HepG2 (cell line): ENCODE measurements around the gene TMTC4. TPM values are rescaled to one million over a fixed set of nuclear protein-coding genes. Genes with fewer than 3 reads are reported as not detected.

ENCODE experiments used
- ATAC-seq: fragments of 200-7000 bp; cut with Tn5 transposase; 3 replicates; pipeline ENCODE4 v1.9.1; 2020; ENCODE audit warnings: mild to moderate bottlenecking, moderate library complexity
- BruUV-seq: library from RNA; stranded (reverse); fragments of 400-500 nt; replicated peaks from 2 replicates; lab custom pipeline; 2021; lab: Mats Ljungman, UMichigan
- CTCF ChIA-PET: fragments of 300-600 bp; formaldehyde crosslinking; extraction: SDS; loops from one replicate; lab custom pipeline; 2021; ENCODE audit warnings: low total read pairs, inconsistent platforms, low intra/inter-chr PET ratio; lab: Yijun Ruan, JAX
- POLR2A ChIA-PET: fragments of 350-600 bp; sonication (Branson Sonifier 250); formaldehyde crosslinking; loops from one replicate; lab custom pipeline; 2020; ENCODE audit warnings: antibody characterized with exemption, inconsistent platforms; lab: Yijun Ruan, JAX
- DNase-seq: peaks from one replicate; pipeline ENCODE4 v3.0.0-alpha.2; 2015; ENCODE audit warnings: low spot score
- FAIRE-seq: peaks from 3 replicates; lab custom pipeline; 2011; peaks lifted over from hg19 to GRCh38; lab: Jason Lieb, UNC
- H2AFZ ChIP-seq: one replicate; pipeline ENCODE4 v1.6.1; 2011; ENCODE audit warnings: low read length, inconsistent platforms
- H3K27ac ChIP-seq: fragments of 300-600 bp; 3 replicates; pipeline ENCODE4 v1.8.0; 2011; ENCODE audit warnings: mixed run types, mild to moderate bottlenecking, mixed read lengths, low read length, inconsistent platforms; ENCODE audit not compliant: insufficient read depth; ENCODE audit errors: extremely low read length
- H3K27me3 ChIP-seq, 2 experiments: fragments of 200-600 bp in 1 of 2; 2 replicates in 1 of 2; 3 replicates in 1 of 2; pipeline versions ENCODE4 v1.6.0 to v1.8.0; 2011; ENCODE audit warnings: low read length in 2 of 2, mild to moderate bottlenecking in 2 of 2, moderate library complexity in 2 of 2, inconsistent platforms in 1 of 2; ENCODE audit not compliant: insufficient read depth in 2 of 2, control insufficient read depth in 1 of 2
- H3K36me3 ChIP-seq, 2 experiments: fragments of 200-600 bp in 1 of 2; replicated peaks in 1 of 2; 2 replicates in 1 of 2; 3 replicates in 1 of 2; pipeline versions ENCODE4 v1.5.1 to v1.8.0; 2011; ENCODE audit warnings: low read length in 2 of 2, inconsistent platforms in 1 of 2; ENCODE audit not compliant: insufficient read depth in 2 of 2, control insufficient read depth in 1 of 2
- H3K4me1 ChIP-seq: 2 replicates; pipeline ENCODE4 v1.5.1; 2012; ENCODE audit warnings: low read length, inconsistent platforms; ENCODE audit not compliant: insufficient read depth
- H3K4me2 ChIP-seq: 2 replicates; pipeline ENCODE4 v1.6.0; 2011; ENCODE audit warnings: low read depth, low read length, inconsistent platforms
- H3K4me3 ChIP-seq, 3 experiments: fragments of 200-600 bp in 1 of 3; sonication (generic), shearing (Covaris generic) in 1 of 3; replicated peaks in 1 of 3; 2 replicates each; pipeline ENCODE4 v1.5.1; 2011 to 2016; ENCODE audit warnings: low read length in 3 of 3, inconsistent platforms in 2 of 3, low read depth in 2 of 3, mild to moderate bottlenecking in 2 of 3, control low read depth in 1 of 3, mixed read lengths in 1 of 3; ENCODE audit not compliant: insufficient read depth in 1 of 3
- H3K79me2 ChIP-seq: one replicate; pipeline ENCODE4 v1.6.1; 2011; ENCODE audit warnings: low read length, inconsistent platforms; ENCODE audit not compliant: insufficient read depth
- H3K9ac ChIP-seq: 2 replicates; pipeline ENCODE4 v1.6.0; 2011; ENCODE audit warnings: mild to moderate bottlenecking, low read depth, low read length, inconsistent platforms; ENCODE audit not compliant: insufficient read depth
- H3K9me3 ChIP-seq: 2 replicates; pipeline ENCODE4 v1.5.1; 2012; ENCODE audit warnings: mild to moderate bottlenecking, low read length
- H4K20me1 ChIP-seq: 2 replicates; pipeline ENCODE4 v1.6.0; 2011; ENCODE audit warnings: inconsistent platforms, mild to moderate bottlenecking, low read length, moderate library complexity; ENCODE audit not compliant: insufficient read depth
- ELF3 ChIP-seq: IDR thresholded peaks from 2 replicates; pipeline ENCODE4 v1.6.1; 2016; ENCODE audit warnings: missing genetic modification reagents, missing compliant biosample characterization
- FLYWCH1 ChIP-seq: sonication (generic); formaldehyde crosslinking; IDR thresholded peaks from 2 replicates; pipeline ENCODE4 v1.8.1; 2023; ENCODE audit warnings: mild to moderate bottlenecking, missing genetic modification reagents
- MLX ChIP-seq: IDR thresholded peaks from 2 replicates; pipeline ENCODE4 v1.6.1; 2016
- ZC3H4 ChIP-seq: sonication (generic); formaldehyde crosslinking; IDR thresholded peaks from 2 replicates; pipeline ENCODE4 v1.4.0; 2020; ENCODE audit warnings: missing genetic modification reagents, borderline replicate concordance
- ZFP36 ChIP-seq: fragments of 150-350 bp; IDR thresholded peaks from 2 replicates; pipeline ENCODE4 v1.6.1; 2018; ENCODE audit warnings: borderline replicate concordance, low read length, low read depth; ENCODE audit not compliant: partially characterized antibody
- ZNF160 ChIP-seq: sonication (generic); formaldehyde crosslinking; IDR thresholded peaks from 2 replicates; pipeline ENCODE4 v1.8.0; 2022; ENCODE audit warnings: mild to moderate bottlenecking, inconsistent platforms, missing genetic modification reagents
- WGBS: methylation state at CpG from one replicate; pipeline ENCODE4 v1.1.6; 2017; ENCODE audit warnings: low lambda C conversion rate; 5-methylcytosine and 5-hydroxymethylcytosine counted together
- in situ Hi-C: cut with HindIII; loops from 2 replicates; pipeline ENCODE4 v1.10.0; 2017; ENCODE audit warnings: low pct_unique_long_range_greater_than_20kb; ENCODE audit not compliant: extremely low pct_ligation_motif_present
- intact Hi-C: fragments of 100-400 bp; cut with micrococcal nuclease; formaldehyde crosslinking; loops from one replicate; pipeline ENCODE4 v1.10.0; 2022; ENCODE audit not compliant: unreplicated experiment
- polyA plus RNA-seq, 8 experiments: library from polyadenylated mRNA; depleted of rRNA in 3 of 8; stranded (reverse) in 7 of 8; unstranded in 1 of 8; fragments of >200 nt; fragmentation: Illumina TruSeq in 4 of 8; extraction: Trizol in 4 of 8; gene quantifications; 2 replicates each; pipeline versions ENCODE4 v1.2.1 to v1.2.3, GENCODE V29; 2011 to 2016; ENCODE audit warnings: low read depth in 4 of 8, missing spikeins in 1 of 8, mixed read lengths in 1 of 8; ENCODE audit not compliant: insufficient read depth in 1 of 8
- total RNA-seq, 5 experiments: library from RNA; depleted of rRNA; stranded (reverse); fragments of >200 nt; fragmentation: Illumina TruSeq; extraction: Trizol; gene quantifications; 2 replicates each; pipeline ENCODE4 v1.2.3, GENCODE V29; 2016; ENCODE audit warnings: low read depth in 1 of 5
- TF ChIP-seq, protein P1 (sequence below): sonication (generic); formaldehyde crosslinking; IDR thresholded peaks from 2 replicates; pipeline ENCODE4 v1.8.1; 2023; ENCODE audit warnings: mild to moderate bottlenecking, missing genetic modification reagents

TMTC4 gene
- total and polyA plus RNA-seq, 2 of the 13 experiments (the other 11 are each of a cell fraction or from before 2014, with no cell fraction given): 16.0 to 22.6 TPM

DNA sequence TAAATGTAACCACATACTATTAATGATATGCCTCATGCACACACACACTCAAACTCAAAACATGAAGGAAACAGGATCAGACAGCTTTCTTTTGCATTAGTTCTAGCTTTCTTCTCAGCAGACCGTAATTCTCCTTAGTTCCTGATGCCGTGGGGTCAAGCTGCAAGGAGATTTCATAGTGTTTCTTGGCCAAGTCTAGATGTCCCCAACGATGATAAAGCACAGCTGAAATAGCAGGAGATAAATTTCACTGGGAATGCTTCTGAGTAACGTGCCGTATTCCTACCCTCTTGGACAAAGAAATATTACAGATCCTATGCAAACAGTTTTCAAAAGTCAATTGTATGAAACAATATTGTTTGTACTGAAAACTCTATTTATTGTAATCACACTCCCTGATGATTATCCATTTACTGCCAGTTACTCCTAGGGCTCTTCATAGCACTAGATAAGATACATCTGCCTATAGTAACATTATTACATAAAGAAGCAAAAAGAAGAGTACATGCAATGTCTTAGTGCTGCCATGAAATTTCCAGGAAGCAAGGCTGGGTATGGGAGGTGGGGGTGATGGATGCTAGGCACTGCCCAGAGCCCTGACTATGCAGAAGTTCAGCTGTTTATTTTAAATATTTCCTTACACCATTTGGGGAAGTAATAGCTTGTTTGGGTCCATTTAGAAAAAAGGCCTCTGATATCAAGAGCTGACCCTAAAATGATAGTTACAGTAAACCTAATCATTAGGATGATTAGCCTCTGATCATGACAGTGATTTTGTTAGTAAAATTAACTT is 69.5 kb downstream of the TMTC4 start:
- ChIA-PET CTCF (no interaction called here), POLR2A (no interaction called here)
- no peaks in the 10 kb centered on the region for H3K27me3 ChIP-seq
- no peaks in the 10 kb centered on the region for H3K9me3 ChIP-seq
- 91% methylated on average over 5 of the region's 5 CpGs for WGBS
- no peak overlapping the region for H3K9ac ChIP-seq
- no peak overlapping the region for H3K4me2 ChIP-seq
- no peaks in the 10 kb centered on the region for H3K4me1 ChIP-seq
- ATAC-seq: no peak
- no peak overlapping the region for H3K4me3 ChIP-seq
- FAIRE-seq: no peak
- no TSS peak for BruUV-seq
- DNase-seq: no peak
- H3K27ac ChIP-seq: no peak overlapping the region
- H4K20me1 ChIP-seq: no peaks in the 10 kb centered on the region
- intact Hi-C loops: no loop called here
- peaks cover 5 to 7% of the 10 kb centered on the region in 2 experiments; a peak in 3 of 5 replicates for H3K36me3 ChIP-seq
- TF ChIP-seq ZC3H4 (CRISPR knock-in tag): no peak
- TF ChIP-seq, protein P1, sequence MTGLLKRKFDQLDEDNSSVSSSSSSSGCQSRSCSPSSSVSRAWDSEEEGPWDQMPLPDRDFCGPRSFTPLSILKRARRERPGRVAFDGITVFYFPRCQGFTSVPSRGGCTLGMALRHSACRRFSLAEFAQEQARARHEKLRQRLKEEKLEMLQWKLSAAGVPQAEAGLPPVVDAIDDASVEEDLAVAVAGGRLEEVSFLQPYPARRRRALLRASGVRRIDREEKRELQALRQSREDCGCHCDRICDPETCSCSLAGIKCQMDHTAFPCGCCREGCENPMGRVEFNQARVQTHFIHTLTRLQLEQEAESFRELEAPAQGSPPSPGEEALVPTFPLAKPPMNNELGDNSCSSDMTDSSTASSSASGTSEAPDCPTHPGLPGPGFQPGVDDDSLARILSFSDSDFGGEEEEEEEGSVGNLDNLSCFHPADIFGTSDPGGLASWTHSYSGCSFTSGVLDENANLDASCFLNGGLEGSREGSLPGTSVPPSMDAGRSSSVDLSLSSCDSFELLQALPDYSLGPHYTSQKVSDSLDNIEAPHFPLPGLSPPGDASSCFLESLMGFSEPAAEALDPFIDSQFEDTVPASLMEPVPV (CRISPR knock-in tag): no peak
- no peak for TF ChIP-seq ZFP36
- TF ChIP-seq ZNF160: no peak
- TF ChIP-seq FLYWCH1 (CRISPR knock-in tag): no peak
- no peak for TF ChIP-seq MLX (CRISPR knock-in tag)
- TF ChIP-seq ELF3 (CRISPR knock-in tag): no peak
- H3K79me2 ChIP-seq: no peaks in the 10 kb centered on the region
- no peak overlapping the region for H2AFZ ChIP-seq
- in situ Hi-C loops: no loop called here
